Muscle layer of colon (tissue), 2 donors: Measurements from ENCODE around the gene ZBTB20.

Experiments used
- H3K27ac ChIP-seq: one replicate; pipeline ENCODE4 v1.7.0; 2013; ENCODE audit warnings: low read depth, mild to moderate bottlenecking, low read length, moderate library complexity
- H3K27me3 ChIP-seq, 2 donors: one replicate each; pipeline ENCODE4 v1.7.0; 2013; ENCODE audit warnings: low read length in 2 of 2, mild to moderate bottlenecking in 2 of 2; ENCODE audit not compliant: insufficient read depth in 2 of 2, control insufficient read depth in 1 of 2
- H3K36me3 ChIP-seq: one replicate; pipeline ENCODE4 v1.7.0; 2013; ENCODE audit warnings: mild to moderate bottlenecking, low read length; ENCODE audit not compliant: insufficient read depth
- H3K4me1 ChIP-seq: one replicate; pipeline ENCODE4 v1.7.0; 2013; ENCODE audit warnings: mild to moderate bottlenecking, low read length; ENCODE audit not compliant: insufficient read depth
- H3K4me3 ChIP-seq, 2 donors: one replicate each; pipeline ENCODE4 v1.7.0; 2013; ENCODE audit warnings: low read length in 2 of 2, low read depth in 1 of 2, mild to moderate bottlenecking in 1 of 2, moderate library complexity in 1 of 2
- H3K9ac ChIP-seq: one replicate; pipeline ENCODE4 v1.7.0; 2013; ENCODE audit warnings: low read length
- H3K9me3 ChIP-seq: one replicate; pipeline ENCODE4 v1.7.0; 2013; ENCODE audit warnings: mild to moderate bottlenecking, low read length
- donor health status: abdominal sarcoma.
- donor health status: Adenocarcinoma of cecum.

Gene ZBTB20

DNA sequence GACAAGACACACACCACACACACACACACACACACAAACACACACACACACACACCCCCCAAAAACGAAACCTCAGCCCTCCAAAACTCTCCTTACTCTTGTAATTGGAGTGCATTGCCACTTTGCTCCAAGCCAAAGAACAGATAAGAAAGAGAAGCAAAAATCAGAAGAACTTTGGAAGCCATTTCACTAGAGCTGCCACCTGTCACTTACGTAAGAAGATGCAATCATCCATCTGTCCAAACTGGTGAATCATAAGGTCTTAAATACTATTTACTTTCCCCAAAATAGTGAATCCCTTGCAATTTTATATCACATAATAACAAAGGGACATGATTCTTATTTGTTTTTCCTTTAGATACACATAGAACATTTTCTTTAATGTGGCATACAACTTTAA lies 285.4 kb downstream of the ZBTB20 start:
- no peak overlapping the region for H3K27ac ChIP-seq

DNA sequence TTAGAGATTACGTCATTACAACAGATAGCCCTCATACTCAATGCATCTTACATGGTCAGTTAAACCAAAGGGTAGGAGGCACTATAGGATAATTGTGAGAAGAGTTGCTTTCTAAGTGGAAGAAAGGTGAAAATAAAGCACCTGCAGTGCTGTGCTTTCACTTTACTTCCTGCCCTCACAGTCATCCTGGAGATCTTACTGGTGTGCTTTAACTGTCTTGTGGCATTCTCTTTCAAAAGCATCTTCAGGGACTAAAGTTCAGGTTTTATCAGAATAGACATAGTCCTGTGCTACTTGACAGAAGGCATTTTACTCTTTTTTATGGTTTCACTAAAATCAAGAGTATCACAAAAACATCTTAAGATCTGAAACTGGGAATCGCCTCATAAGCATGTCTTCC lies 286.6 kb downstream of the ZBTB20 start:
- Histone ChIP-seq H3K9me3 (no peaks in the 10 kb centered on the region), H3K27me3 (no peaks in the 10 kb centered on the region), H3K27ac (no peak overlapping the region), H3K36me3 (no peaks in the 10 kb centered on the region), H3K4me3 (no peak overlapping the region), H3K4me1 (peaks cover 6% of the 10 kb centered on the region), H3K9ac (no peak overlapping the region)

More for the DNA sequence above, 285.4 kb downstream of the ZBTB20 start:
- Histone ChIP-seq H3K27me3 (no peaks in the 10 kb centered on the region), H3K9ac (no peak overlapping the region), H3K9me3 (no peaks in the 10 kb centered on the region), H3K4me3 (no peak overlapping the region), H3K4me1 (peaks cover 6% of the 10 kb centered on the region), H3K36me3 (no peaks in the 10 kb centered on the region)

DNA sequence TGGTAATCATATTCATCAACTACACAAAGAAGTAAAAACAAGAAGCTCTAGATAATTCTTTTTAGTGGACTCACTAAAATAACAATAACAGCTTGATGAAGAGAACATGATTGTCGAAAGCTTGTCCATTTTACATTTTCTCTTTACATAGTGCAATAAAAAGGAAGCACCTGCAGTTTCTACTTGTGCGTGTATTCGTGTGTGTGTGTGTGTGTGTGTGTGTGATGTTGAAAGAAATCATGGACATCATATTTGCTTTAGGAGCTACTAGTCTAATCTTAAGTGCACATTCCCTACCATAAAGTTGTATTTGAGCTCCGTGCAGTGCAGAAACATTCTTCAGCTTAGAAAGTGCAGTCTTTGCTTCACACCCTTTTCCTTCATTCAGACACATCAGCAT lies 288.8 kb downstream of the ZBTB20 start:
- H3K4me1 ChIP-seq: peaks cover 4% of the 10 kb centered on the region
- H3K9ac ChIP-seq: no peak overlapping the region

DNA sequence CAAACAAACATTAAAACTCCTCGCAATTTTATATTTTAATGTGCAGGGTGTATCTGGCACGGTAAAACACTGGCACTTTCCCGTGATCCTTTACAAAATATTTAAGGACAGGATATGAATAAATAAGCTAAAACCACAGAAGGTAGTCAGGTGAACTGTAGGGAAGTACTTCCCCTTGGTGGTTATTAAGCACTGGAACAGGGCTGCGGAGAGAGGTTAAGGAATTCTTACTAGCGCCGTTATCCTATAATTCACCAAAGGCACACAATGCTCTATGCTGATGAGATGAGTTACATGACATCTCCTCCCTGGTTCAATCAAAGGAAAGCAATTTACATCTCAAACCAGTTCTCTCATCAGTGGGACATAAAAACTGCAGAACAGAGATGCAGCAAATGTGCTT lies 289.8 kb downstream of the ZBTB20 start:
- H3K9me3 ChIP-seq: no peaks in the 10 kb centered on the region
- no peaks in the 10 kb centered on the region for H3K27me3 ChIP-seq
- no peak overlapping the region for H3K9ac ChIP-seq
- H3K27ac ChIP-seq: no peak overlapping the region
- H3K36me3 ChIP-seq: no peaks in the 10 kb centered on the region
- no peaks in the 10 kb centered on the region for H3K4me1 ChIP-seq
- H3K4me3 ChIP-seq: no peak overlapping the region

More for the DNA sequence above, 288.8 kb downstream of the ZBTB20 start:
- no peaks in the 10 kb centered on the region for H3K9me3 ChIP-seq
- H3K27ac ChIP-seq: no peak overlapping the region
- no peaks in the 10 kb centered on the region for H3K27me3 ChIP-seq
- no peaks in the 10 kb centered on the region for H3K36me3 ChIP-seq
- H3K4me3 ChIP-seq: no peak overlapping the region

DNA sequence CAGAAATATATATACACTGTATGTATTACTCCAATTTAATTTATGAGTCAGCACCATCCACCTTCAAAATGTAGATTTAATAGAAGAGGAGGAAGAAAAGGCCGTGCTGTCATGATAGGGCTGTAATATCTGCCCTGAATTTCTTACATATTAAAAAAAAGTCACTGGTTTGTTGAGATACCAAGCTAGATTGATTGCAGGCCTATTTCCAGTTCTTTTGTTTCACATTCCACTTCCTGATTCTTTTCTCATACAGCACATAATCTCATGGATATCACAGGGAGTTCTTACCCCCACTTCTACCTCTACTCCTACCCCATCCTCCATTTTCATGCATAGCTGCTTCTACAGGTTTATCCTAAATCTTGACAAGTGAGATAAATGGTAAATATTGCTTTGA lies 290.3 kb downstream of the ZBTB20 start:
- Histone ChIP-seq H3K4me1 (no peaks in the 10 kb centered on the region), H3K27me3 (no peaks in the 10 kb centered on the region), H3K9ac (no peak overlapping the region), H3K4me3 (no peak overlapping the region), H3K9me3 (no peaks in the 10 kb centered on the region), H3K27ac (no peak overlapping the region), H3K36me3 (no peaks in the 10 kb centered on the region)

DNA sequence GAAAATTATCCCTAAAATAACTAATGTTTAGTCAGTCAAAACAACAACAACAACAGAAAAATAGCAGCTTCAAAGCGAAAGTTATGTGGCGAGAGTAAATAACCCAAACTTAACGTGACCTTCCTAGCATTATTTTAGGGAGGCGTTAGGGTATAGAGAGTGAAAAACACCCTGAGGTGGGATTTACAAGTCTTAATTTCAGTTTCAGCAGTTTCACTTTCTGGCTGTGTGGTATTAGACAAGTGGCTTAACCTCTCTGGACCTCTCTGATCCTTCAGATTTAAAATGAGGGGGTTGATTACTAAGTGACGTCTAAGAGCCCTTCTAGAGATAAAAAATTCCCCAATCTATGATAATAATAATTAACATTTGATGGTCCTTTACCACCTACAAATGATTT lies 291.2 kb downstream of the ZBTB20 start:
- no peaks in the 10 kb centered on the region for H3K36me3 ChIP-seq
- no peaks in the 10 kb centered on the region for H3K9me3 ChIP-seq
- no peak overlapping the region for H3K9ac ChIP-seq
- H3K27me3 ChIP-seq: no peaks in the 10 kb centered on the region
- H3K4me3 ChIP-seq: no peak overlapping the region
- no peaks in the 10 kb centered on the region for H3K4me1 ChIP-seq
- H3K27ac ChIP-seq: no peak overlapping the region

DNA sequence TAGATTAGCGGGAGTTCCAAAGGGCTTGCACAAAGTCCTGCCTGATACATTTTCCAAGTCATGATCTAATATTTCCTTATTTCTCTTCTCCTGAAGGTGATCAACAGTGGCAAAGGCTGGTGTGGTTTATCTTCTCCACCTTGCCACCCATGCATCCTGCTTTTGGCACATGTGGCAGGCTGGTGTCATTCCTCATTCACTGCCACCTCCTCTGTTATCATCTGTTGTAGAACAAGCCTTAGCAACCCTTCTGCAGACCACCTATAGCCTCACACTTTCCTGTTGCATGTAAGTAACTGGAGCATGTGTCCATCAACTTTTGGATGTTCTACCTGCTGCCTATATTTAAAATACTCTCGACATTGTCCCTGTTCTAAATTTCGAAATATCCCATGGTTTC lies 294.1 kb downstream of the ZBTB20 start:
- Histone ChIP-seq H3K36me3 (no peaks in the 10 kb centered on the region), H3K9ac (no peak overlapping the region), H3K27me3 (no peaks in the 10 kb centered on the region), H3K27ac (no peak overlapping the region), H3K9me3 (no peaks in the 10 kb centered on the region), H3K4me3 (no peak overlapping the region), H3K4me1 (peaks cover 13% of the 10 kb centered on the region)

DNA sequence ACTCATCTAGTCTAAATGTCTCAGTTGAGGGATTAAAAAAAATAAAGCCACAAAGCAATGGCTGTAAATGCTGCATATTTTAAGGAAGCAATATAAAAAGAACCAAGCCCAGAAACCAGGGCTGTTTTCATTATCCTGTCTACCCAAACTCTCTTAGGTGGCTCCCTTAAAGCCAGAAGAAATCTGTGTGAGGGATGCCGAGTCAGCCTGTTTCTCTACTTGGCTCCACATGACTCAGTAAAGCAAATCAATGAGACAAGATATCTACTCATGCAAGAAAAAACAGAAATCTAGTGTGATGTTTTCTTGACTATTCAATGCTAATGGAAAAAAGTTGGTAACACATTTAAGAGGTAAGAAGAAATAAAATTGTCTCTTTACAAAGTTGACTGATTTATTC lies 296.2 kb downstream of the ZBTB20 start:
- Histone ChIP-seq H3K9ac (no peak overlapping the region), H3K4me3 (no peak overlapping the region), H3K27me3 (no peaks in the 10 kb centered on the region), H3K9me3 (no peaks in the 10 kb centered on the region), H3K4me1 (peaks cover 33% of the 10 kb centered on the region), H3K27ac (no peak overlapping the region), H3K36me3 (no peaks in the 10 kb centered on the region)

DNA sequence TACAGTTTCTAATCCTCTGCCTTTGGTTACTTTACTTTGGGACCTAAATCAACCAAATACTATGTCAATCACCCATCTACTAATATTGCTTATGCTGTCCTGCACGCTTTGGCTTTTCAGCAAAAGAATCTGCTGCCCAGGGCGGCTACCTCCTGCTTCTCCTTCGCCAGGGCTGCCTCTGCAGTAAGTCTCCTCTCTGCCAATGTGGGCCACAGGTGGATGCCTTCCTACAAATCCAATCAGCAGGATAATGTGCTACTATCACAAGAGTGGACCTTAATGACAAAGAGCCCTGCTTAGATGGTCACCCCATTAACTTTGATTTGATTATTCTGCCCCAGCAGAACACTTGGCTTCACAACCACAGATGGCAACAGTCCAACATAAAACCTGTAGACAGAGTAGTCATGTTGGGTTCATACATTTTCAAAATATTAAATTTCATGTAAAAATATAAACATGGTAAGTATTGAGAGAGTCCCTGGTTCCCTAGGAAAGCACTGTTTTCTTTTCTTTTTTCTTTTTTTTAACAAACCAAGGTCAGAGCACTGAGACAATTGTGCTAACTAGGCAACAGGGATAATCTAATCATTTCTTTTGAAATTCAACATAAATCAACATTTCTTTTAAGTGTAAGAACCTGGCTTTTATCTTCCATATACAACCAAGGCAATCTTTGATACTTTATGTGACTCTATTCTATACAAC lies 298.3 kb downstream of the ZBTB20 start:
- H3K36me3 ChIP-seq: no peaks in the 10 kb centered on the region
- H3K27me3 ChIP-seq: no peaks in the 10 kb centered on the region
- peaks cover 33% of the 10 kb centered on the region for H3K4me1 ChIP-seq
- no peak overlapping the region for H3K9ac ChIP-seq
- no peaks in the 10 kb centered on the region for H3K9me3 ChIP-seq
- H3K4me3 ChIP-seq: no peak overlapping the region
- H3K27ac ChIP-seq: no peak overlapping the region

DNA sequence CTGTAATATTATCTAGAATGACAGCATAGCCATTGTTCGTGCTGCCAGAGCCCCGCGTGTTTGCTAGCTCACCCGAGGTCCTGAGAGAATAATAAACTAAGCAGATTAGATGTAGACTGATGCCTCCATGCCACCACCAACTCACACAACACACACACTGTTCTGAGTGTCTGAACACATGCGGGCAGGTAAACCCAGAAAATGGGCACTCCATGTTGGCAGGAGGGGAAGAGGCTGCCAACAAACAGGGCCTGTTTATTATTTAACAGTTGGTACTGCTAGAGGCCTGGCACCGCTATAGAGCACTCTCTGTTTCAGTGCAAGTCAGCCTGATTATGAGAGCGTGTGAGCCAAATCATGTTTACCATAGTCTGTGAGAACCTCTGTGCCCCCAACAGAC lies 299.0 kb downstream of the ZBTB20 start:
- H3K4me1 ChIP-seq: peaks cover 33% of the 10 kb centered on the region
- no peaks in the 10 kb centered on the region for H3K36me3 ChIP-seq
- H3K27ac ChIP-seq: peak overlapping the region; percentile 8
- no peaks in the 10 kb centered on the region for H3K27me3 ChIP-seq
- H3K9ac ChIP-seq: no peak overlapping the region
- no peaks in the 10 kb centered on the region for H3K9me3 ChIP-seq
- no peak overlapping the region for H3K4me3 ChIP-seq

DNA sequence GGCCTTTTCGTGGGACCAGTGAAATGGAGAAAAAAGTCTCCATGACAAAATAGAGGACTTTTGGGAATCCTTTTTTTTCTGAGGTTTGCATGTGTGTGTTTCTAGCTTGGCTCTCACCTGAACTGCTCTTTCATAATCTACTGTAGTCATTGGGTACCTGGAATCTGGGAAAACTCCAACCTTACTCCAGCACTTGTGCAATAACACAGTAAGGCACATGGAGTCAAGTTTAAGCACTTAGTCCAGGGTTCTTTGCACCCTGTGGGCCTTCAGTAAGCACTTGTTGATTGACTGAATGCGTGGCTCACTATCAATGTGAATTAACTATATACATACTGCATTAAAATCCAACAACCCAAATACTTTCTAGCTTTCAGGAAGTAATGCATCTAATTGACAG lies 299.5 kb downstream of the ZBTB20 start:
- Histone ChIP-seq H3K9me3 (no peaks in the 10 kb centered on the region), H3K27me3 (no peaks in the 10 kb centered on the region), H3K36me3 (no peaks in the 10 kb centered on the region), H3K9ac (no peak overlapping the region), H3K4me1 (peaks cover 33% of the 10 kb centered on the region), H3K27ac (no peak overlapping the region), H3K4me3 (no peak overlapping the region)

DNA sequence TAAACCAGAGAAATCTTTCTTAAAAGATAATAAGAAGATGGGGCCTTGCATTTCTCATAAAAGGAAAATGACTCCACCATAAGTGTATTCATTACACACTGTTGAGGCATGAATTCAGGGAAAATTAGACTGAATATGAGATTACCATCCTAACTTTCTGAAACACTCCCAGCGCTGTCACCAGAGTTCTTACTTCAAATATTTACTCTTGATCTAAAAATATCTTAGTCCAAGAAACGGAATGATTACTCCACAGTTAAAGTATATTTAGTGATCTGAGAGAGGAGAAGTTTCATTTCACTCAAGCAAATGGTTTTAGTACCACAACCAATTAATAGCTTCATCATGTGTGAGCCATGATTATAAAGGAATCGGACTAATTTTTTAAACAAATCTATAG lies 300.3 kb downstream of the ZBTB20 start:
- Histone ChIP-seq H3K9ac (no peak overlapping the region), H3K27me3 (no peaks in the 10 kb centered on the region), H3K9me3 (no peaks in the 10 kb centered on the region), H3K4me3 (no peak overlapping the region), H3K4me1 (peaks cover 33% of the 10 kb centered on the region), H3K27ac (no peak overlapping the region), H3K36me3 (no peaks in the 10 kb centered on the region)
